ENCODE data around the gene SLC45A1. TPM values are rescaled to one million over a fixed set of nuclear protein-coding genes. Genes with fewer than 3 reads are reported as not detected.

SLC45A1 gene
- total and polyA plus RNA-seq, 5 donors: 2.1 to 3.5 (median 2.6) TPM

DNA sequence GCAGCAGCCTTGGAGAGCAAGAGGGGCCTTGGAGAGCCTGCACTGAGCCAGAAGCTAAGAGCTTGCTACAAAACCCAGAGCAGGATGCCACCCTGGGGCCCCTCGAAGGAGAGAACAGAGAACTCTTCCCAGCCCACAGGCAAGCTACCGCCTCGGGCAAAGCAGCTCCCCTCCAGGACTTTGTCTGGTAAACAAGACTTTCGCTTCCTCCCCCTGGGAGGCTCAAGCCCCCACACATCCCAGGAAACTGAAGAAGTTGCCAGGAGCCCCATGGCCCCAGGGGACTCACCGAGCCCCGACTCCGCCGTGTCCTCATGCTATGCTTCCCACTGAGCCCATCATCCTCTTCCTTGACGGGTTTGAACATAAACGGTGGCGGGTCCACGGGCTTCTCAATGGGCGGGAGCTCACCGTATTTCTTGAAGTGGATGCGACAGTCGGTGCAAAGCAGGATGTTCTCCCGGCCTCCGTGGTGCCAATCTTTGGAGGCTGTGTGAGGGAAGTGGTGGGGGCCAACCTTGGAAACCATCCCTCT, 45.9 kb downstream of the SLC45A1 start:
- no peak for ATAC-seq
- Histone ChIP-seq H3K27me3 (ENCODE audit: control insufficient read depth, insufficient read depth) (no peaks in the 10 kb centered on the region), H3K9me3 (ENCODE audit: control insufficient read depth, low read length) (no peaks in the 10 kb centered on the region), H3K4me3 (ENCODE audit: low read length) (no peak overlapping the region), H3K27ac (ENCODE audit: low read length) (peak overlapping the region; percentile 85), H3K4me1 (ENCODE audit: control insufficient read depth, insufficient read depth, low read length) (peaks cover 34% of the 10 kb centered on the region)
- 51% methylated on average over 18 of the region's 18 CpGs for WGBS
- intact Hi-C loops (cut with DNase I): no loop called here
- DNase-seq: peak in 2 of 3 donors; percentile 62 to 64

GRCh38 chr1:8364528-8365442, 46.9 kb downstream of the SLC45A1 start:
- ATAC-seq: peak; percentile 50 to 59
- no peak overlapping the region for H3K4me3 ChIP-seq (ENCODE audit: low read length)
- peaks cover 34% of the 10 kb centered on the region for H3K4me1 ChIP-seq (ENCODE audit: control insufficient read depth, insufficient read depth, low read length)
- no peaks in the 10 kb centered on the region for H3K27me3 ChIP-seq (ENCODE audit: control insufficient read depth, insufficient read depth)
- no peaks in the 10 kb centered on the region for H3K9me3 ChIP-seq (ENCODE audit: control insufficient read depth, low read length)
- 71% methylated on average over 29 of the region's 29 CpGs for WGBS
- intact Hi-C loops (cut with DNase I): loop anchor here in 2 of 4 donors (5.0 kb wide), 1 partner anchor 53 kb away; no protein-coding TSS in a partner anchor
- peak; percentile 76 to 87 (median 86) for DNase-seq
- H3K27ac ChIP-seq (ENCODE audit: low read length): peak overlapping the region; percentile 85

DNA sequence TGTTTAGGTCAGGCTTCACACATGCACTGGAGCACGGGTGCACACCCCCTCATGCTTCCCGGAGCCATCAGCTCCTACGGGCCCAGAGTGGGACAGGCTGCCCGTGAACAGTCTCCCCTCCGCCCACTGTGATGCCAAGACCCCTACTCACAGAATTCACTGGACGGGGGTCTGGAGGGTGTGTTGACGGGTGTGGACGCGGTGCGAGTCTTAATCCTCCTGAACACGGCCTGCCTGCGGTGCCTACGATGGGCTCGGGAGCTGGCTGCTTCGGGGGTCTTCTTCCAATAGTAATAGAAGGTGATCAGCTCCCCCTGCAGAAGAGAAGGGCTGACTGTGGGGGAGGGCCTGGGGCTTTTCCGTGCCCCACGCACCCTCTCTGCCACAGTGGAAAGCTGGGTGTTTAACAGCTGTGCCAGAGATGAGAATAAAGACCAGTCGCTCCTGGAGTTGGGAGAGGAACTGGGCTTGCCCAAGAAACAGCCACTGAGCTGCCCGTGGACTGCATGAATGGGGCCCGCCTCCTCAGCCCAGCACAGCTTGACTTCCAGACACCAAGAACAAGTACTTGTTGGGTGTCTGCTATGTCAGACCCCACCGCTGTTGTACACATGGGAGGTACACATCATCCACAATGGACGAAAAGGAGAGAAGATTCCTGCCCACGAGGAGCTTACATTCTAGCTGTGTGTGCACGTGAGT, 47.9 kb downstream of the SLC45A1 start:
- ATAC-seq: no peak
- Histone ChIP-seq H3K27ac (ENCODE audit: low read length) (peak overlapping the region; percentile 68), H3K4me3 (ENCODE audit: low read length) (no peak overlapping the region), H3K27me3 (ENCODE audit: control insufficient read depth, insufficient read depth) (no peaks in the 10 kb centered on the region), H3K9me3 (ENCODE audit: control insufficient read depth, low read length) (no peaks in the 10 kb centered on the region), H3K4me1 (ENCODE audit: control insufficient read depth, insufficient read depth, low read length) (peaks cover 39% of the 10 kb centered on the region)
- intact Hi-C loops (cut with DNase I): loop anchor here in 2 of 4 donors (5.0 kb wide), 1 partner anchor 51 kb away; no protein-coding TSS in a partner anchor
- WGBS: 87% methylated on average over 24 of the region's 24 CpGs
- peak in 2 of 3 donors; percentile 48 to 50 for DNase-seq

DNA sequence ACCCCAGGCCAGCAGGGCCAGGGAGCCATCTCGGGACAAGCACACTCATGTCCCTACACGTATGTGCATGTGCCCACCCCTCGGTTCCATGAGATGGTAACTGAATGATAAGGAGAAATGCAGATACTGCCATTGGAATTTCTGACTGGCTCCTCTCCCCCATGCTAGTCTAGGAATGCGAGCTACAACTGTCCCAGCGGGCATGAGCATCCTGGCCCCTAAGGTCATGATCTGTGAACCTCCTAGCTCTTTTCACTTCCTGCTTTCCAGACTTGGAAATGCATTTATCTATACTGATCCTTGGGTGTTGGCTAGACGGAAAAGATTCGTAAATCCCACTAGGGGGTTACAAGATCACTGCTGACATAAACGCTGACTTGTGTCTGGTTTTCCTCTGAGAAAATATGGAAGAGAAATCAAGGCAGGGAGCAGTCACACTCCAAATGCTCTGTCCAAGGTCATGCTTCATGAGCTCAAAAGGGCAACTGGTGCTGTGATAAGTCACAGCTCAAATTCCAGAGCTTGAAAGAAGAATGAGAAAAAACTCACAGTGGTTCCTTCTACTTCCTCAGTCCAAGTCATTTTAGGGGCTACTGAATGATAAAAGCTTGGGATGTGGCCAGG, 49.8 kb downstream of the SLC45A1 start:
- ATAC-seq: no peak
- peaks cover 56% of the 10 kb centered on the region for H3K4me1 ChIP-seq (ENCODE audit: control insufficient read depth, insufficient read depth, low read length)
- H3K27me3 ChIP-seq (ENCODE audit: control insufficient read depth, insufficient read depth): no peaks in the 10 kb centered on the region
- no peaks in the 10 kb centered on the region for H3K9me3 ChIP-seq (ENCODE audit: control insufficient read depth, low read length)
- no peak overlapping the region for H3K4me3 ChIP-seq (ENCODE audit: low read length)
- WGBS: 48% methylated on average over 8 of the region's 8 CpGs
- intact Hi-C loops (cut with DNase I): loop anchor here in 2 of 4 donors (5.0 kb wide), 1 partner anchor 50 kb away; no protein-coding TSS in a partner anchor
- H3K27ac ChIP-seq (ENCODE audit: low read length): peak overlapping the region; percentile 81
- peak in 2 of 3 donors; percentile 18 to 27 for DNase-seq

- peaks cover 51% of the 10 kb centered on the region for H3K4me1 ChIP-seq (ENCODE audit: control insufficient read depth, insufficient read depth, low read length)
- DNase-seq: no peak
- H3K27me3 ChIP-seq (ENCODE audit: control insufficient read depth, insufficient read depth): no peaks in the 10 kb centered on the region
- no peak overlapping the region for H3K4me3 ChIP-seq (ENCODE audit: low read length)
- intact Hi-C loops (cut with DNase I): loop anchor here in 2 of 4 donors (5.0 kb wide), 1 partner anchor 48 kb away; no protein-coding TSS in a partner anchor
- peak overlapping the region; percentile 40 for H3K27ac ChIP-seq (ENCODE audit: low read length)
- 65% methylated on average over 5 of the region's 5 CpGs for WGBS
- no peaks in the 10 kb centered on the region for H3K9me3 ChIP-seq (ENCODE audit: control insufficient read depth, low read length)
- no peak for ATAC-seq
These were observed 51.2 kb downstream of the SLC45A1 start for GRCh38 chr1:8368956-8369639.

GRCh38 chr1:8370046-8370881, 52.4 kb downstream of the SLC45A1 start:
- peak overlapping the region; percentile 99 for H3K27ac ChIP-seq (ENCODE audit: low read length)
- no peak for DNase-seq
- ATAC-seq: no peak
- peaks cover 54% of the 10 kb centered on the region for H3K4me1 ChIP-seq (ENCODE audit: control insufficient read depth, insufficient read depth, low read length)
- no peak overlapping the region for H3K4me3 ChIP-seq (ENCODE audit: low read length)
- intact Hi-C loops (cut with DNase I): loop anchor here in 2 of 4 donors (5.0 to 10.0 kb wide), 2 partner anchors 42 to 155 kb away; no protein-coding TSS in a partner anchor
- 56% methylated on average over 14 of the region's 14 CpGs for WGBS
- no peaks in the 10 kb centered on the region for H3K27me3 ChIP-seq (ENCODE audit: control insufficient read depth, insufficient read depth)
- H3K9me3 ChIP-seq (ENCODE audit: control insufficient read depth, low read length): no peaks in the 10 kb centered on the region

- ATAC-seq (peak; percentile 26 to 29), DNase-seq (peak in 1 of 3 donors; percentile 70)
- no peak overlapping the region for H3K4me3 ChIP-seq (ENCODE audit: low read length)
- H3K27me3 ChIP-seq (ENCODE audit: control insufficient read depth, insufficient read depth): no peaks in the 10 kb centered on the region
- H3K9me3 ChIP-seq (ENCODE audit: control insufficient read depth, low read length): no peaks in the 10 kb centered on the region
- peak overlapping the region; percentile 99 for H3K27ac ChIP-seq (ENCODE audit: low read length)
- intact Hi-C loops (cut with DNase I): loop anchor here in 2 of 4 donors (5.0 to 10.0 kb wide), 2 partner anchors 41 to 154 kb away; no protein-coding TSS in a partner anchor
- WGBS: 18% methylated on average over 5 of the region's 5 CpGs
- peaks cover 50% of the 10 kb centered on the region for H3K4me1 ChIP-seq (ENCODE audit: control insufficient read depth, insufficient read depth, low read length)
These were observed 53.0 kb downstream of the SLC45A1 start for GRCh38 chr1:8370905-8371315.

- ATAC-seq (peak; percentile 6 to 8), DNase-seq (no peak)
- Histone ChIP-seq H3K4me1 (ENCODE audit: control insufficient read depth, insufficient read depth, low read length) (peaks cover 50% of the 10 kb centered on the region), H3K9me3 (ENCODE audit: control insufficient read depth, low read length) (no peaks in the 10 kb centered on the region), H3K4me3 (ENCODE audit: low read length) (no peak overlapping the region), H3K27ac (ENCODE audit: low read length) (peak overlapping the region; percentile 99), H3K27me3 (ENCODE audit: control insufficient read depth, insufficient read depth) (no peaks in the 10 kb centered on the region)
- 59% methylated on average over 9 of the region's 9 CpGs for WGBS
- intact Hi-C loops (cut with DNase I): loop anchor here in 2 of 4 donors (5.0 to 10.0 kb wide), 2 partner anchors 41 to 153 kb away; no protein-coding TSS in a partner anchor
These were observed 53.6 kb downstream of the SLC45A1 start for GRCh38 chr1:8371372-8371991.

- WGBS: 49% methylated on average over 3 of the region's 3 CpGs
- H3K4me1 ChIP-seq (ENCODE audit: control insufficient read depth, insufficient read depth, low read length): peaks cover 43% of the 10 kb centered on the region
- H3K4me3 ChIP-seq (ENCODE audit: low read length): no peak overlapping the region
- DNase-seq: no peak
- intact Hi-C loops (cut with DNase I): loop anchor here in 2 of 4 donors (5.0 to 10.0 kb wide), 2 partner anchors 39 to 152 kb away; no protein-coding TSS in a partner anchor
- ATAC-seq: no peak
- H3K27me3 ChIP-seq (ENCODE audit: control insufficient read depth, insufficient read depth): no peaks in the 10 kb centered on the region
- H3K9me3 ChIP-seq (ENCODE audit: control insufficient read depth, low read length): no peaks in the 10 kb centered on the region
- H3K27ac ChIP-seq (ENCODE audit: low read length): peak overlapping the region; percentile 99
These were observed 55.2 kb downstream of the SLC45A1 start for GRCh38 chr1:8373125-8373524.
